Memory B cell (primary cell): ENCODE measurements around the gene VWDE.
"Not testable (repeated sequence)": the region's sequence is repeated elsewhere in the genome, so short reads cannot be mapped to it uniquely, and the experiment has no call there.

Source experiments
- ATAC-seq: fragments of 150-1000 bp; cut with Tn5 transposase; 2 replicates; pipeline ENCODE4 v1.10.0; 2021; ENCODE audit warnings: low read depth, mild to moderate bottlenecking, moderate library complexity
- DNase-seq, 2 donors: peaks; one replicate each; pipeline ENCODE4 v3.0.0; 2022; ENCODE audit warnings: low spot score in 2 of 2
- H3K27ac Mint-ChIP-seq: one replicate; pipeline ENCODE4 v1.8.0; 2022; ENCODE audit warnings: mild to moderate bottlenecking, moderate library complexity, mixed read lengths
- H3K27me3 Mint-ChIP-seq: one replicate; pipeline ENCODE4 v1.8.0; 2022; ENCODE audit warnings: mixed read lengths
- H3K36me3 Mint-ChIP-seq: one replicate; pipeline ENCODE4 v1.8.0; 2022; ENCODE audit warnings: mild to moderate bottlenecking, mixed read lengths
- H3K4me1 Mint-ChIP-seq: one replicate; pipeline ENCODE4 v1.8.0; 2022; ENCODE audit warnings: mixed read lengths
- H3K4me3 Mint-ChIP-seq: one replicate; pipeline ENCODE4 v1.8.0; 2022; ENCODE audit warnings: mild to moderate bottlenecking, moderate library complexity, mixed read lengths
- H3K9me3 Mint-ChIP-seq: one replicate; pipeline ENCODE4 v1.8.0; 2022; ENCODE audit warnings: mixed read lengths

The VWDE gene

DNA sequence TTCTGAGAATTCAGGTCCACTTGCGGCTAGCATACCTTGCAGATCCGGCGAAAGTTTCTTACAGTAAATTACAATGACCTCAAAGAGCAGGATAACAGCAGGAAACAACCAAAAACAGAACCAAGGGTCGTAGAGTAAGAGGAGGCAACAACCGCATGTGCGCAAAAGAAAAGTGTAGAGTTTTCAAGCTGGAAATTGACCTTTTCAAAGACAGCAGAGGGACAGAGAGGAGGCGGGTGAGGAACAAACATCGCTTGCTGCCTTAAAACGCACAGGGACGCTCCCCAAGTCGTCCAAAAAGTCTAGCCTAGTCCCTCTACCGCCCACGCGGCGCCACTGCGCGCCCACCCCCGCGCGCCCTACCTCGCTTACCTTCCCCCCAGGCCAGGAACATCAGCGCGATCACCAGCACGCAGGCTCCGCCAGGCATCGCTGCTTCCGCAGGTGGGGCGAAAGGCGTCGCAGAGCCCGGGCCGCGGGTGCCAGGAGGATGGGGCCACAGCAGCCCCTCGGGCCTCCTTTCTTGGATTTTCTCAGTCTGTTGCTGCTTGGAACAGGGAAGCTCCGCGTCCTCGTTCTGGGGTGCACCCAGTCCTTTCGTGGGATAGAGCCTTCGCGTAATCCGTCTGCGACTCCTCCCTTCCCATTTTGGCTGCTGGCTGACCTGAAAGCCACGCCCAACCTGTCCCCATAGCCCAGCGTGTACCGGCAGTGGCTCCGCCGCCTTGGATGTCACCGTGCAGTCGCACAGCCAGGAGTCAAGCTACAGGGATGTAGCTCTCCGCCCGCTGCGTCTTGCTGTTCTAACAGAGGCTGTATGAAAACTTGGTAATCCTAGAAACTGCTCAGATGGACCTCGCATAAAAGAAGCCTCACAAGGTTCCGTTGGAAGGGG, at the start of gene VWDE:
Gene VWDE (minus strand): TSS at position 579 of the 895 bp plus-strand sequence. CDS start 149 bp downstream, at position 430.
- DNase-seq (no peak), ATAC-seq (peak; percentile 45)
- Mint-ChIP-seq H3K4me1 (peaks cover 8% of the 10 kb centered on the region), H3K9me3 (peaks cover 6% of the 10 kb centered on the region), H3K27me3 (no peaks in the 10 kb centered on the region), H3K27ac (no peak within 1 kb of the TSS), H3K4me3 (peak within 1 kb of the TSS; percentile 75), H3K36me3 (no peaks in the 10 kb centered on the region)

DNA sequence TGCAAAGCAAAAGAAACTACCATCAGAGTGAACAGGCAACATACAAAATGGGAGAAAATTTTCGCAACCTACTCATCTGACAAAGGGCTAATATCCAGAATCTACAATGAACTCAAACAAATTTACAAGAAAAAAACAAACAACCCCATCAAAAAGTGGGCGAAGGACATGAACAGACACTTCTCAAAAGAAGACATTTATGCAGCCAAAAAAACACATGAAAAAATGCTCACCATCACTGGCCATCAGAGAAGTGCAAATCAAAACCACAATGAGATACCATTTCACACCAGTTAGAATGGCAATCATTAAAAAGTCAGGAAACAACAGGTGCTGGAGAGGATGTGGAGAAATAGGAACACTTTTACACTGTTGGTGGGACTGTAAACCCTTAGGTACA, 49.5 kb upstream of the VWDE start:
- H3K4me3 Mint-ChIP-seq, H3K4me1 Mint-ChIP-seq: not testable (repeated sequence)

DNA sequence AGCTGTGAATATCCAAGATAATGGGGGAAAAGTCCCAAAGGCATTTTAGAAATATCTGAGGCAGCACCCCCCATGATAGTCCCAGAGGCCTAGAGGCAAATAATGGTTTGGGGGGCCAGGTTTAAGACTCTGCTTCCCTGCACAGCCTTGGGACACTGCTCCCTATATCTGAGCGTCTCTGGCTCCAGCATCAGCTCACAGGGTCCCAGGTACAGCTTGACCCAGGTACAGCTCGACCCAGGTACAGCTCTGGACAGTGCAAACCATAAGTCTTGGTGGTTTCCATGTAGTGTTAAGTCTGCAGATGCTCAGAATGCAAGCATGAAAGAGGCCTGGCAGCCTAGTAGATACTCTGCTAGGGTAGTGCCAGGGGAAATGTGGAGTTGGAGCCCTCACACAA, 47.0 kb upstream of the VWDE start:
- H3K27me3 Mint-ChIP-seq, result no peaks in the 10 kb centered on the region
- ATAC-seq, result no peak
- no peak for DNase-seq
- no peaks in the 10 kb centered on the region for H3K4me1 Mint-ChIP-seq
- no peak overlapping the region for H3K4me3 Mint-ChIP-seq
- H3K27ac Mint-ChIP-seq, result no peak overlapping the region
- H3K9me3 Mint-ChIP-seq, result no peaks in the 10 kb centered on the region
- H3K36me3 Mint-ChIP-seq, result no peaks in the 10 kb centered on the region

More for the DNA sequence above, 49.5 kb upstream of the VWDE start:
- not testable (repeated sequence) for ATAC-seq, H3K36me3 Mint-ChIP-seq, H3K27me3 Mint-ChIP-seq, H3K27ac Mint-ChIP-seq, DNase-seq, H3K9me3 Mint-ChIP-seq

DNA sequence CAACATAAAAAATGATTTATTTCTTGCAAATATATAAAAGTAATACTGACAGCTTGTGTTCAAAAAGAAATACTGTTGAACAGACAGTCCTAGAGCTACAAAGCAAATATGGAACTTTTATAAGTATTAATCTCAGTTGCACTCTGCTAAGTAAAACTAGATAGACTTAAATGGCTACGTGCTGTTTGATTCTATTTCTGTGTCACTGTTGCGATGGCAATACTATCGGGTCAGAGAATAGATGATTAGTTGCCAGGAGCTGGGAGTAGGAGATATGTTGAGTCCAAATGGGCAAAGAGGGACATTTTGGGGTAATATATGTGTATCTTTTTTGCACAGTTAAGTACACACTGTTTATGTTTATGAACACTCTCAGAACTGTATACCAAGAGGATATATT, 41.1 kb upstream of the VWDE start:
- Mint-ChIP-seq H3K36me3 (no peaks in the 10 kb centered on the region), H3K9me3 (no peaks in the 10 kb centered on the region), H3K27ac (no peak overlapping the region), H3K4me3 (no peak overlapping the region), H3K4me1 (no peaks in the 10 kb centered on the region), H3K27me3 (no peaks in the 10 kb centered on the region)
- DNase-seq (no peak), ATAC-seq (no peak)

DNA sequence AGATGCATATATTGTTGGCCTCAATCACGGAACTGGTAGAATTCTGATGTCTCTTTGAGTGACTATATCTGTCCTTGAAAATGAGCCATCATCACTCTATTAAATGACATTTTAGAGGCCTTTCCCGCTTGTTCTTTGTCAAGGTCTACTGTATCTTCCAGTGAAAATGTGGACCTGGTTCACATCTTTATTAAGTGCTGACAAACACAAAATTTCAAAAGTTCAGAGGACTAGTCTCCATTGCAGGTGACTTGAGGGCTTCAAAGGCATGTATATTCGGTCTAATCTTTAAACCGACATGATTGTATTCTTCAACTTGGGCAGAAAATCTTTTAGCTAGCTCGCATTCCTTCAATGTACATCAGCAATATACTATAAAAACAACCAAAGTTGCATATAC, 36.6 kb upstream of the VWDE start:
- Mint-ChIP-seq H3K4me3 (no peak overlapping the region), H3K27me3 (peaks cover 3% of the 10 kb centered on the region), H3K36me3 (no peaks in the 10 kb centered on the region), H3K9me3 (no peaks in the 10 kb centered on the region), H3K4me1 (no peaks in the 10 kb centered on the region), H3K27ac (no peak overlapping the region)
- ATAC-seq (no peak), DNase-seq (no peak)

DNA sequence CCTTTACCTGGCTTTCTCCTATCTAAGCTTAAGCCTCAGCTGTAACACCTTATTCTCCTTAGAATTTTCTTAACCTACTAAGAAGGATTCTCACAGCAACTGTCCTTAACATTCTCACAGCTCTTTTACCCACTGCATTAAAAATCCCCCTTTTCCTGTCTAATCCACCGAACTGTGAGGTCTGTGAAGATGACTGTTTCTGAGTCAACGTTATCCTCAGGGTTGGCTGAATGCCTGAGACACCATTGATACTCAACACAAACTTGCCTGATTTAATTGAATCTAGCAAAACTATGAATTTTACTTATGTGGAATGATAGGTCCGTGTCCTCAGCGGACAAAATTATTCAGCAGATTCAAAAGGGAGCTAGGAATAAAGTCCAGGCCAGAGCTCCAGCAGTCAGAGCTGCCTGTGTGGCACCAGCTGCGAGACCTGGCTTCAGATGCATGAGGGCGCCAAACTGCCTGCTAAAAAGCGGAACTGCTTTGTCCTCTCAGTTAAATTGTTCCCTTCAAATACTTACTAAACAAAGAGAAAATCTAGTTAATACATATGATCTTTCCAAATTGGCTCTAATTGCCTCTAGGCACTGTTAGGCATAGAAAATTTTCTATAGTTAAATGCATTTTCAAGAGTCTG, 33.4 kb upstream of the VWDE start:
- no peak for ATAC-seq
- Mint-ChIP-seq H3K9me3 (no peaks in the 10 kb centered on the region), H3K27me3 (peaks cover 3% of the 10 kb centered on the region), H3K4me1 (no peaks in the 10 kb centered on the region), H3K4me3 (no peak overlapping the region), H3K36me3 (no peaks in the 10 kb centered on the region), H3K27ac (no peak overlapping the region)
- no peak for DNase-seq

DNA sequence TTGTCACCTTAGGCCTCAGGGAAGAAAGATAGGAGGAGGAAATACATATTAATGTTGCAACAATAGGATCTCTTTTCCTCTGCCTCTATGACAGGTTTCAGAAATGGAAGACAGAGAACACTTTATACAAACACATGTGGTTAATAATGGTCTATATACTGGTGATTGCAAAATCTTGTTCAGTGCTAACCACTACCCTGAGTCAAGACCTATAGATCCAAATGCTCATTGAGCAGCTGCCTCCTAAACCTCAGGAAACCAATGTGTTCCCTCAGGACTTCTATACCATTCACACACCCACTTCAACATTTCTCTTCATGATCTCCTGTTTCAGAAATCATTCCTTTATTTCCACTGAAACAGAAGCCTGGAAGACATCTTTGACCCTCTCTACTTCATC, 32.5 kb upstream of the VWDE start:
- Mint-ChIP-seq H3K9me3 (no peaks in the 10 kb centered on the region), H3K27me3 (peaks cover 3% of the 10 kb centered on the region), H3K4me3 (no peak overlapping the region), H3K4me1 (no peaks in the 10 kb centered on the region), H3K36me3 (no peaks in the 10 kb centered on the region), H3K27ac (no peak overlapping the region)
- no peak for ATAC-seq
- DNase-seq, result no peak

DNA sequence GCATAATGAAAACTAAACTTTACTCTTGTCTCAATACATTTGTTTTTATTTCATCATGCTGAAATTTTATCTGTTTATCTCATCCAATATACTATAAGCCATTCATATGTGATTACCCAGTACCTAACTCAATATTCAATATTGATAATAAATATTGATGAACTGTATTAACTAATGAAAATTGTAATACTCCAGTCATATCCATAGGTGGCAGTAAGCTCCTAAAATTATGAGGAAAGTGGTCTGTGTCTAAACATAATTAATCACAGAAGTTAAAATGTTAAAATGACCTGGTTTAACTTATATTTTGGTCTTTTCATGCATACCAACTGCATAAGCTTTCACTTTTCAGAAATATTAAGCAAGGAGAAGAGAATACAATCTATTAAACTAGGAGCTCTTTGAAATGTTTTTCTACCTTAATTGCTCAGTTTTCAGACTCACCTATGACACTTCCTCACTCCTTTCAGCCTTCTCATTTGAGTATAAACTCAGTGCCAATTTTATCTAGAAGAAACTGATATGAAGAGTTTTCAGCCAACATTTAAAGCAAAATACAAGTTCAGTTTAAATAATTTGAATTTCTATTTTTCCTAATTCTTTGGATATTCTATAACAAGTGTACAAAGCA, 30.5 kb upstream of the VWDE start:
- H3K9me3 Mint-ChIP-seq, result no peaks in the 10 kb centered on the region
- no peak for DNase-seq

DNA sequence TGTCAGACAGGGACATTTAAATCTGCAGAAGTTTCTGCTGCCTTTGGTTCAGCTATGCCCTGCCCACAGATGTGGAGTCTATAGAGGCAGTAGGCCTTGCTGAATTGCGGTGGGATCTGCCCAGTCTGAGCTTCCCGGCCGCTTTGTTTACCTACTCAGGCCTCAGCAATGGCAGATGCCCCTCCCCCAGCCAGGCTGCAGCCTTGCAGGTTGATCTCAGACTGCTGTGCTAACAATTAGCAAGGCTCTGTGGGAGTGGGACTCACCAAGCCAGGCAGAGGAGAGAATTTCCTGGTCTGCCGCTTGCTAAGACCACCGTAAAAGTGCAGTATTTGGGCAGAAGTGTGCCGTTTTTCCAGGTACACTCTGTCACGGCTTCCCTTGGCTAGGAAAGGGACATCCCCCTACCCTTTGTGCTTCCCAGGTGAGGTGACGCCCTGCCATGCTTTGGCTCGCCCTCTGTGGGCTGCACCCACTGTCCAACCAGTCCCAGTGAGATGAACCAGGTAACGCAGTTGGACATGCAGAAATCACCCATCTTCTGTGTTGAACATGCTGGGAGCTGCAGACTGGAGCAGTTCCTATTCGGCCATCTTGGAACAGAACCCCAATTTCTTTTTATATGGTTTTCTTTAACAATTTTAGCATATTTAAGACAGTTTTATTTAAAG, 28.4 kb upstream of the VWDE start:
- Mint-ChIP-seq H3K9me3 (peaks cover 3% of the 10 kb centered on the region), H3K4me3 (no peak overlapping the region), H3K4me1 (no peaks in the 10 kb centered on the region), H3K36me3 (no peaks in the 10 kb centered on the region), H3K27me3 (peaks cover 3% of the 10 kb centered on the region), H3K27ac (no peak overlapping the region)
- DNase-seq, result no peak
- no peak for ATAC-seq

More for the DNA sequence above, 30.5 kb upstream of the VWDE start:
- H3K4me1 Mint-ChIP-seq, result no peaks in the 10 kb centered on the region
- H3K27me3 Mint-ChIP-seq, result peaks cover 3% of the 10 kb centered on the region
- no peak overlapping the region for H3K27ac Mint-ChIP-seq
- no peak for ATAC-seq
- H3K4me3 Mint-ChIP-seq, result no peak overlapping the region
- H3K36me3 Mint-ChIP-seq, result no peaks in the 10 kb centered on the region

DNA sequence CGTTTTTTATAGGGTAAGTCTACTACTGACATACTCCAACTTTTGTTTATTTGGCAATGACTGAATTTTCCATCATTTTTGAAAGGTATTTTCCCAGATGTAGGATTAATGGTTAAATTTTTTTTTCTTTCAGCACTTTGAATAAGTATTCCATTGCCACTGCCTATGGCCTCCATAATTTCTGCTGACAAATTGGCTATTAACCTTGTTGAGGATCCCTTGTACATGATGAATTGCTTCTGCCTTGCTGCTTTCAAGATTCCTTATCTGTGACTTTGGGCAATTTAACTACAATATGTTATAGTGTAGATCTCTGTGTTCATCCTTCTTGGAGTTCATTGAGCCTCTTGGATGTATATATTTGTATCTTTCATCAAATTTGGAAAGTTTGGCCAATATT, 21.6 kb upstream of the VWDE start:
- Mint-ChIP-seq H3K4me1 (no peaks in the 10 kb centered on the region), H3K9me3 (peaks cover 3% of the 10 kb centered on the region), H3K27me3 (peaks cover 2% of the 10 kb centered on the region), H3K36me3 (no peaks in the 10 kb centered on the region), H3K4me3 (no peak overlapping the region), H3K27ac (no peak overlapping the region)
- no peak for ATAC-seq
- DNase-seq, result no peak

DNA sequence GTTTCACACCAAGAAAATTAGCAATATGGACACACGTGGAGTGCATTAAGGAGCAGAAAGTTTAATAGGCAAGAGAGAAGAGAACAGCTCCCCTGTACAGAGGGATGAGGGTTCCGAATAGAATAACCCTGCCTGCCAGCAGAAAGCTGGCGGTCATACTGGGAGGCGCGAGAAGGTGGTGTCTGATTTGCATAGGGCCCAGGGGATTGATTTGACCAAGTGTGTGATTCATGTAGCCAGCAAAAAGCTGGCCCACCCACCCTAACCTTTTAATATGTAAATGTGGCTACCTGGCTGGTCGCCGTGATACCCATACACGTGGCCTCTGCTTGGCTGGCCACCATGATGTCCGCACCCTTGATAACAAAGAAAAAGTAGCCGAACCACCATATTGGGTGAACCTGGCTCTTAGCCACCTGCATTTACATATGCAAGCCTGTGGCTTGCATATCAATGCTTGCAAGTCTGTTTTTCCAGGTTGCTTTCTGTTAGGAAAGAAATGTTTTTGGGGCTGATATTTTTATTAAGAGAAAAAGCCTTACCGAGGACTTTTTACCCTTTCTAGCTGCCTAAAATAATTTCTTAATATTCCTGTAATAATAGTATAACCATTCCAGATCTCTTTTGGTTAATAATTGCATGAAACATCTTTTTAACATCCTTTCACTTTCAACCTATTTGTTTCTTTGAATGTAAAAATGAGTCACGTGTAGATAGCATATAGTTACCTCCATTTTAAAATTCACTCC, 20.5 kb upstream of the VWDE start:
- no peak for ATAC-seq
- H3K4me3 Mint-ChIP-seq, result no peak overlapping the region
- H3K9me3 Mint-ChIP-seq, result peaks cover 3% of the 10 kb centered on the region

DNA sequence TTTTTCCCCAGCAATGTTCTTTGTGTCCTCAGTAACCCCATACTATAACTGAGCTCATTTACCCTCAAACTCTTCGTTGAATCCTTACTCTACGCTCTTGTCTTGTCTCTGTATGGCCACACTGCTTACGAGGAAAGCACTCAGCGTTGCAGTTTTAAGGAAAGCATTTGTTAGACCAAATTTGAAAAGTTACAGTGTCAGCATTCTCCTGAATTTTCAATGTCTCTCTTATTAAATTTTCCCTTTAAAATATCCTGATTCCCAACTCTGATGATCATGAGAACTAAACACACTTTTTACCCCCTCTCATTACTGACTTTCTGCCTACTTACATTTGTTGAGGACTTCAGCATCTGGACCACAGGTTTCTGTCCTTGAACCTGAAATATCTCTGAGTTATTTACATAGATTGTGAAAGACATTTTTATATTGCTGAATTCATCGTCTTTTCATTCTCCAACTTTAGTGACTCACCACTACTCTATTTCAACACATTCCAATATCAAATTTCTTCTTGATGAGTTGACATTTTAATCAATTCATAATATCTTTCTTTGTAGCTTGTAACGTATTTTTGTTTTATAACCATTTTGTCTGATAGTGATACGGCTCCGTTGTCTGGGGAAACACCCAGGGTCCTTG, 19.8 kb upstream of the VWDE start:
- no peaks in the 10 kb centered on the region for H3K36me3 Mint-ChIP-seq
- H3K27ac Mint-ChIP-seq, result no peak overlapping the region
- H3K4me1 Mint-ChIP-seq, result no peaks in the 10 kb centered on the region
- no peak for ATAC-seq
- DNase-seq, result no peak
- peaks cover 5% of the 10 kb centered on the region for H3K9me3 Mint-ChIP-seq
- peaks cover 2% of the 10 kb centered on the region for H3K27me3 Mint-ChIP-seq
- no peak overlapping the region for H3K4me3 Mint-ChIP-seq

More for the DNA sequence above, 20.5 kb upstream of the VWDE start:
- Mint-ChIP-seq H3K36me3 (no peaks in the 10 kb centered on the region), H3K27me3 (peaks cover 2% of the 10 kb centered on the region), H3K27ac (no peak overlapping the region), H3K4me1 (no peaks in the 10 kb centered on the region)
- DNase-seq, result no peak
